ENCODE data around the gene TRABD2A.
"Not testable (repeated sequence)": the region's sequence is repeated elsewhere in the genome, so short reads cannot be mapped to it uniquely, and the experiment has no call there.

The TRABD2A gene

GRCh38 chr2:84880645-84881521 is at the start of gene TRABD2A:
Gene TRABD2A (minus strand): TSS chr2:84881084. CDS start chr2:84881039, 45 bp downstream.
- DNase-seq = no peak

- DNase-seq = no peak
Observed at GRCh38 chr2:84927275-84927627, 46.4 kb upstream of the TRABD2A start.

- DNase-seq = peak; percentile 78
Observed at GRCh38 chr2:84925724-84926376, 45.0 kb upstream of the TRABD2A start.

GRCh38 chr2:84925336-84925723 is 44.4 kb upstream of the TRABD2A start:
- DNase-seq = no peak

GRCh38 chr2:84924173-84925106 is 43.6 kb upstream of the TRABD2A start:
- DNase-seq = no peak

- no peak for DNase-seq
Observed at GRCh38 chr2:84923009-84923408, 42.1 kb upstream of the TRABD2A start.

GRCh38 chr2:84919885-84920580 is 39.1 kb upstream of the TRABD2A start:
- DNase-seq = no peak

GRCh38 chr2:84918430-84918829 is 37.5 kb upstream of the TRABD2A start:
- no peak for DNase-seq

GRCh38 chr2:84917821-84918220 is 36.9 kb upstream of the TRABD2A start:
- not testable (repeated sequence) for DNase-seq

- DNase-seq = not testable (repeated sequence)
Observed at GRCh38 chr2:84915675-84916074, 34.8 kb upstream of the TRABD2A start.

GRCh38 chr2:84914334-84914733 is 33.5 kb upstream of the TRABD2A start:
- DNase-seq = no peak

- no peak for DNase-seq
Observed at GRCh38 chr2:84912984-84913383, 32.1 kb upstream of the TRABD2A start.

GRCh38 chr2:84911135-84911678 is 30.3 kb upstream of the TRABD2A start:
- no peak for DNase-seq

GRCh38 chr2:84908948-84909713 is 28.2 kb upstream of the TRABD2A start:
- DNase-seq = no peak

GRCh38 chr2:84906900-84907714 is 26.2 kb upstream of the TRABD2A start:
- peak; percentile 28 for DNase-seq

- DNase-seq = no peak
Observed at GRCh38 chr2:84906108-84906899, 25.4 kb upstream of the TRABD2A start.

GRCh38 chr2:84905181-84906107 is 24.6 kb upstream of the TRABD2A start, which contains the start of gene TMSB10:
Gene TMSB10 (plus strand): TSS chr2:84905656.
- DNase-seq = peak; percentile 35

- DNase-seq = no peak
Observed at GRCh38 chr2:84904717-84905174, 23.9 kb upstream of the TRABD2A start.
